22Rv1 (cell line): Measurements from ENCODE around the gene PCGF1.

Experiments used
- ZFX ChIP-seq: fragments of 450-650 bp; IDR thresholded peaks from 2 replicates; pipeline ENCODE4 v1.6.1; 2017; ENCODE audit warnings: antibody characterized with exemption, borderline replicate concordance
- TF ChIP-seq, protein P1 (sequence below): fragments of 450-650 bp; IDR thresholded peaks from 2 replicates; pipeline ENCODE4 v1.5.1; 2017; ENCODE audit warnings: mild to moderate bottlenecking

DNA sequence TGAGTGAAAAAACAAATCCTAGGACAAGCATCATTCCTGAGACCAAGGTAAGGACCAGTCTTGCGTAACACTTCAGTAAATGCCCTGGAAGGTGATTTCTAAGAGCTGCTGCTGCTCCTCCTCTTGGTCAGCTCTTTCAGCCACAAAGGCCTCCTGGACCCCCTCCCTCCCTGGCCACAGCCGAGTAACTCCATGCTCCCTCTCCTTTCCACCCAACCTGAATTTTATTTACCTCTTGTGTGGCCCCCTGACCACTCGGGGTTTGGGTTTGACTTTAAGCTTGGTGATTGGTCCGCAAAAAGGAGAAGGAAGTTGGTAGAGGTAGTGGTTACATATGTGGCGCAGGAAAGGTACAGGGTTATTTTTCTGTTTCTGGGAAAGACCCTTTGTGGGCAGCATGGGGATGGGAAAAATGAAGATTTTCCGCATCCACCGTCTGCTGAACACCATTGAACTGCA lies 31.4 kb upstream of the PCGF1 start:
- TF ChIP-seq, protein P1, sequence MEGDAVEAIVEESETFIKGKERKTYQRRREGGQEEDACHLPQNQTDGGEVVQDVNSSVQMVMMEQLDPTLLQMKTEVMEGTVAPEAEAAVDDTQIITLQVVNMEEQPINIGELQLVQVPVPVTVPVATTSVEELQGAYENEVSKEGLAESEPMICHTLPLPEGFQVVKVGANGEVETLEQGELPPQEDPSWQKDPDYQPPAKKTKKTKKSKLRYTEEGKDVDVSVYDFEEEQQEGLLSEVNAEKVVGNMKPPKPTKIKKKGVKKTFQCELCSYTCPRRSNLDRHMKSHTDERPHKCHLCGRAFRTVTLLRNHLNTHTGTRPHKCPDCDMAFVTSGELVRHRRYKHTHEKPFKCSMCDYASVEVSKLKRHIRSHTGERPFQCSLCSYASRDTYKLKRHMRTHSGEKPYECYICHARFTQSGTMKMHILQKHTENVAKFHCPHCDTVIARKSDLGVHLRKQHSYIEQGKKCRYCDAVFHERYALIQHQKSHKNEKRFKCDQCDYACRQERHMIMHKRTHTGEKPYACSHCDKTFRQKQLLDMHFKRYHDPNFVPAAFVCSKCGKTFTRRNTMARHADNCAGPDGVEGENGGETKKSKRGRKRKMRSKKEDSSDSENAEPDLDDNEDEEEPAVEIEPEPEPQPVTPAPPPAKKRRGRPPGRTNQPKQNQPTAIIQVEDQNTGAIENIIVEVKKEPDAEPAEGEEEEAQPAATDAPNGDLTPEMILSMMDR, result no peak
- TF ChIP-seq ZFX, result no peak
